ENCODE measurements around the gene RELT.
"Not testable (repeated sequence)": the region's sequence is repeated elsewhere in the genome, so short reads cannot be mapped to it uniquely, and the experiment has no call there.

Gene RELT

DNA sequence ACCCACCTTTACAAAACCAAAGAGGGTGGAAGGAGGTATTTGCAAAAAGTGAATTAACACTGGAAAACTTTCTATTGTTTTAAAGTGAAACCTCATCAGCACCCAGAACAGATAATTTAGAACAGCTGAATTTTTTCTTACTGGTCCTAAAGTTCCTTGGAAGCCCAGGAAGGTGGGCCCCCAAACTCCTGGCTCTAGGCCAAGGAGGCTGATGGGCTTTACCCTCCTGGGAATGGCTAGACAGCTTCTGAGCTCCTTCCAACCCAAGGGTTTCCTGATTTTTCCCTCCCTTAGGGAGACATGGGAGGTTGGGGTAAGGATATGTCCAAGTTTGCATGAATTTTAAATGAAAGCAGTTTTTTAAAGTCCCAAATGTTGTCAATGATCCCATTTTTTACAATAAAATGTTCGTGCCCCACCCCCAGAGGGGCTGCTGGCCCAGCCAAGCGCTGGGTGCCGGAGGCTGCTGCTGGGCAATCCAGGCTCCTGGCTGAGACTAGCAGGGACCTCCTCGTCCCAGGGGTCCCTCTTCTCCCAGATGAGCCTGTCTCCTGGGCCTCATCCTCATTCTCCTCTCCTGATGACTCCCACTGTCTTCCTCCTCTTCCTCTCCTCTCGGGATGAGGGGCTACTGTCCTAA lies 28.4 kb downstream of the RELT start:
- DNase-seq = no peak

DNA sequence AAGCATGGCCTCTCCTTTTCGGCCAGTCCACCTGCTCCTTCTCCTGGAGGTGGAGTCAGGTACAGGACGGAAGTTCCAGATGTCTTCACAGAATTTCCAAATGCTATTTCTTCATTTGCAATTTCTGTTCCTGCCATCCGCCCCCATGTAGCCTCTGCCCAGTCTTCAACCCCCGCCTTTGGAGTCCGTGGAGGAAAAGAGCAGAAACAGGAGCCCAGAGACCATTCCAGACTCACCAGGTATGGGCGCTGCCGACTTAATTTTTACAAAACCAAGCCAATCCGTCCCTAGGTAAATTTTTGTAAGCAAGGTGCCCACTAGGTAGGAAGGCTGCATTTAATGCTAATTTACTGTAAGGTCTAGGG lies 28.9 kb downstream of the RELT start:
- no peak for DNase-seq

DNA sequence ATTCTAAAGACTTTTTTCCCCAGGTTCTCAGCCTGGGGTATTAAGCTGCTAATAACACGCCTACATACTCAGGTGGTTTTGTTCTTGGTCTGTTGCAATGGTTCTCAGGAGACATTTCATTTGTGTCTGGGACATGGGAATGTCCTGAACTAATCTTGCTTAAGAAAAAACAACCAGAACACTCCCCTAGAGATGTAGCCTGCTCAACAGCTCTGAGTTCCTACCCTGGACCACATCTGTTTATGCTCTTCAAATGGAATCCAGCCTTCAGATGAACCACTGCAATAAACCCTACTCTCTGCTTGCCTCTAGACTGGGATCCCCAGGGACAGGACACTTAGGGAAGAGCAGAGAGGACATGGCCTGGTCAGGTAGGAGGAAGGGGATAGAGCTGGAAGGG lies 29.9 kb downstream of the RELT start:
- DNase-seq = no peak

DNA sequence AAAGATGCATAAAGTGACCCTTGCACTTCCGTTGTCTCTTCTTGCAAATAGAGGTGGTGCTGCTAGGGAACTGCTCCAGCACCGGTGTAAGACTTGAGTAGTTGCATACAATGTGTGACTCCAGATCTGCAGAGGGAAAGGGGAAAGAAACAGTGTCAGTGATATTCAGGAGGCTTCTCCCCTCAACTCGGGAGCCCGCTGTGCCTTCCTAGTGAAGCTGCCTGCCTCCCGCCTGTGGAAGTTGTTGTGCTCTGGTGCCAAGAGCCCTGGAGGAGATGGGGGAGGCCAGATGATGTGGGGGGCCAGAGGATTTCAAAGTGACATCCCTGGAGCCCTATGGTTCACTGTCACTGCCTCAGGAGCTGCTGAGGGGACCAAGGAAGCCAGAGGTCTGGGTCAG lies 30.4 kb downstream of the RELT start:
- DNase-seq = no peak

DNA sequence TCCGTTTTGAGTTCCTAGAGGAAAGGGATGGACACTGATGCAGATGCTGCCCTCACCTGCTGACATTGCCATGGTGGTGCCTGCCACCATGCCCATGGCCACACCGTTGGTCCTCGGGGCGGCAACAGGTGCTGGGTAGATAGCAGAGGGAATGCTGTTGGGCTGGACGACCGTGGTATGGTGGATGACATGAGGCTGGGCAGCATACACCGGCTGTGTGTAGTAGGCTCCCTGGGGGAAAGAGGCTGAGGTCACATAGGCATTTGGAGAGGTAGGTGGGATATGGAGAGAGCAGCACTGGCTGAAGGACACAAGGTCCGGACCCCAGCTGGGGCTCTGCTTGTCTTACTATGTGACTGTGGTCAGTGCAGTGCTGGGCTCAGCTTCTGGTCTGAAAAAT lies 33.2 kb downstream of the RELT start:
- DNase-seq = no peak

DNA sequence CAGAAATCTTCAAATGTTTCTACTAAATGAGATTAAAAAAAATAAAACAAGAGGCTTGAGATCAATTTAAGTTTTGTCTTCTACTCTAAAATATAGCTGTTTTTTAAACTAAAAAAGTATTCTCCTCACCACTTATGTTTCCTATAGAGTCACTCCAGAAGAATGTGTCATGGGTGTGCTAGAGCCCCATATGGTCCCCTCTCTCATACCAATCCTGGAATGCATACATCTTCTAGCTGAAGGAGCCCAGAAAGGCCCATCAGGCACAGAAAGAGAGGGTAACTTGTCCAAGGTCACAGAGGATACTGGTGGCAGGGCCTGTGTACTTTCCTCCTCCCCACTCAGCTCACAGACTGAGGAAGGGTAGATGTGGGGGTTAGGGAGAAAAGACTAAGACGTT lies 34.4 kb downstream of the RELT start:
- DNase-seq = no peak

DNA sequence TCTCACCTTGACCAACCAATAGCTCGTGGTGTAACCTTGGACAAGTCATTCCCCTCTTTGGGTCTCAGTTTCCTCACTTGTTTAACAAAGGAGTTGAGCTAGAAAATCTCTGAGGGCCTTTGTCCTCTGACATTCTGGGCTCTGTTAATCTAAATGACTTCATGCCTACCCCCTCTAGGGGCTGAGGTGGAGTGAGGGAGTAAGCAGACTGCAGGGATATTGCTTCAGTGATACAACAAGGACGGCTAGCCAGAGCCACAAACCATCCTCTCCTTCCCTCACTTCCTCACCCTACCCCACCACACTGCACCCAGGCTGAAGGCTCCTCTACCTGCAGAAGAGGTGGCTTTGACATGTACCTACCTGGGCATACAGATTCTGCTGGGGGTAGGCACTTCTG lies 34.8 kb downstream of the RELT start:
- no peak for DNase-seq

DNA sequence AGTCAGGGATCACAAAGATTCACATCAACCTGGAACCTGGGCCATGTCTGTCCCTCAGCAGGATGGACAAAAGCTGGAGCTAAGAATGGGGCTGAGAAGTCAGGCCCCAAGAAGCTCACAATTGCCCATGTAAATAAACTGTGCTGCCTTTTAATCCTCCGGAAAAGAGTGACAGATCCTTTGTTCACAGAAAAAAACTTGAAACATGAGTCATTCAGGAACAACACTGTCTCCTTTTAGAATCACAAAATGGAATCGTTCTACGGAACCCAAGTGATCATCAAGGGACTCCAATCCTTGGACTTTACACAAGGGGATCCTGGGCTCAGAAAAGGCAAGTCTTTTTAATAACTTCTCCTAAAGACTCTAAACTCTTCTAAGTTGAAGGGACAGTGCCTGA lies 36.1 kb downstream of the RELT start:
- DNase-seq = no peak

DNA sequence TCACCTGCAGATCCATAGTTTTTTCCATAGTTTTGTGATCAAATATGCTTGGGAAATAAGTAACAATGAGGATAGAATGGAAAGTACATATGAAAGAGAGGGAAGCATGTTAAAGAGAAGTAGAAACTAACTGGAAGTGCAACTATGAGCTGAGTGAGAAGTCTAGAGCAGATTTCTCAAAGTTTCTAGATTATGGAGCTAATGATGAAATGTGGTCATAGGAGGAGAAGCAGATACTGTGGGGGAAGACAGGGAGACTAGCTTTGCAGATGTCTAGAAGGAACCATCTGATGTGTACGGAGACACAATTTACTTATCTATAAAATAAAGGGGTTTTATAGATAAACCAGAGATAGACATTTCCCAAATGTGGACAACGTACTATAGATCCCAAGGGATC lies 37.1 kb downstream of the RELT start:
- DNase-seq = no peak

DNA sequence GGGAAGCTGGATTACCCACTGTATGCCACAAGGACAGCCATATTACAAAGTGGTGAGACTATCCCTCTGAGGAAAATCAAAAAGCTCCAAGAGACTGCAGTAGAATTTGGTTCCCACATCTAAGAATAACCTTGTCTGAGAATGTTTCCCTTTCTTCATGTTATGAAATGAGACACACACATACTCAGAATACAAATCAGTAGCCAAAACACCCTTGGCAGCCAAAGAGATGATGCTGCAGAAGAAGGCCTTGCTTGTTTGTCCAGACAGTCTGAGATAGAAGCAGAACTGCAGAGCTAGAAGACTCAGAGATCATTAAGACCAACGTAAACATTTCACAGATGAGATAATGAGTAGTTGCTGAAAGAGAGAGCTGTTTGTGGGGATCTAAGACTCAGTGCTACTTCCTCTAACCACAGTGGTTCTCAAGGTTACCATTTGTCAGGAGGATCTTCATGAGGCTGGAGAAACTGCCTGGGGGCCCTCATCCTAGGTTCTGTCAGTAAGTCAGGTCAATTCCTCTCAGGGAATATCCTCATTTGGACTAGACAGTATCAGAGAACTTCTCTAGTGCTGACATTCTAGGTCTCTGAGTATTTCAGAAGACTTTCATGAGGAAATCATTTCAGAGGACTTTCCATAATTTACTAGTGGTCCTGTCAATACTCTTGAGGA lies 38.9 kb downstream of the RELT start:
- DNase-seq = no peak

DNA sequence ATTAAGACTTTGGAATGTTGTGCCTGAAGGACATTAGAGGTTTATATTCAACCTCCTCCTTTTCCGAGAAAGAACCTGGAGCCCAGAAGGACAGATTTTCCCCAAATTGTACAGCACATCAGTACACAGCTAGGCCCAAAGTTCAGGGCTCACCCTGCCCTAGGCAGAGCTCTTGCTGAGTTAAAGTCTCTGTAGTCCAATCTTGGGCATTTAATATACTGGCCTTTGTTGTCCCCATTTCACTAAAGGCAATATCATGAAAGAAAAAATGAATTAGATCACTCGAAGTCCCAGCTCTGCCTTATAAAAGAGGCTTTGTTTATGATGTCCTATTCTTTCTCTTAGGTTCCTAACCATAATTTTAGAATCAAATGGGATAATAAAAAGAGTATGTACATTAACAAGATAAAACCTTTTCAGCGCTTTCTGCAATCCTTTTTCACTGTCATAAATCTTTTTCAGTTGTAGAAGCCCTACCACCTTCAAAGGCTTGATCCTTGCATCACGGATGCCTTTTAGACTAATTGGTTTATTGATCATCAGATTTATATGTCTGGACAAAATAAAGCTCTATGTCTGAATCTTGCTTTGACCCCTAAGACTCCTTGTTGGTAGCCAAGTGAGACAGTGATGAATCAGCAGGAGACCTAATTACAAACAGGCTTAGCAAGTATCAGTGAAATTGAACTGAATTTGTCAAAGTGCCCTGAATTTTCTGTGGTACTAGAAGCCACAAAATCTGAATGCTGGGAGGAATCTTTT lies 39.8 kb downstream of the RELT start:
- DNase-seq = no peak

DNA sequence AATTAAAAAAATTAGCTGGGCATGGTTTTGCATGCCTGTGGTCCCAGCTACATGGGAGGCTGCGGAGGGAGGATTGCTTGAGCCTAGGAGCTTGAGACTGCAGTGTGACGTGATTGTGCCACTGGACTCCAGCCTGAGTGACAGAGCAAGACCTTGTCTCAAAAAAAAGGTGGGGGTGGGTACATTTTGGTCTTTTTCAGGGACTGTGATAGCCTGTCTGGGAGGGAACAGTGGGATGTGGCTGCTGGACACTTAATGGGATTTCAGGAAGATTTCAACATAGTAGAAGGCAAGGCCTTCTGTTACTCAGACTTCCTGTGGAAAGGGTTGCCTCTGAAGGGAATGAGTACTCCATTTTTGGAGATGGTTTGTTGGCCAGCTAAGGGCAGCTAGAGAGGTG lies 40.6 kb downstream of the RELT start:
- DNase-seq = no peak

DNA sequence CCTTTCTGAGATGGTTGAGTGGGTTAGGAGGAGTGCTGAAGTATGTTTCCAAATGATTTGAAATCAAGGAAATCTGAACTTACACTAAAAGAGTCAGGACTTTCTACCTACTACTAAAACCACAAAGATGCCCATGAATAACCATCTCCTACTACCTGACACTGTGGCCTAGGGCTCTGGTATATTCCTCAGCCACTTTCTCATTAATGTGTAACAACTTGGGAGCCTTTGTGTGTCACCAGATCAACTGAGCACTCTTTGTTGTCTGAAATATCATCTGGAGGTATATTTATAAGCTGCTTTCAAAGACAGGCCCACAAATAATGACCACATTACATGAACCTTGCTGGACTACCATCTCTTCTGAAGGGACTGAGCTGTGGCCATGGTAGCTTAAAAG lies 43.9 kb downstream of the RELT start:
- no peak for DNase-seq

DNA sequence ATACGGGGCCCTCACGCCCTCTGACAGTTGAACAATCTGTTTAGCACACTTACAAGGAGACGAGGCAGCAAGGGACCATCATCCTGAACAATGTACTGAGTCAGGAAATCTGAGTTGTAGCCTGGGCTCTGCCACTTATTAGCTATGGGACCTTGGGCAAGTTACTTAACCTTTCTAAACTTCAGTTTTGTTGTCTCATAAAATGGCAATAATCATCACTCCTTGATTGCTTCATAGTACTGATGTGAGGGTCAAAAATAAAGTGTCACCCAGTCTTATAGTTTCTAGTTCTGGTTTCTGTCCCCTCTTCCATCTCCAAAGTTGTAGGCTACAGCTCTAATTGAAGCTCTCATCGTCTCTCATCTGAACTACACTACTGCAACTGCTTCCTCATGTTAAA lies 46.7 kb downstream of the RELT start:
- DNase-seq = no peak

DNA sequence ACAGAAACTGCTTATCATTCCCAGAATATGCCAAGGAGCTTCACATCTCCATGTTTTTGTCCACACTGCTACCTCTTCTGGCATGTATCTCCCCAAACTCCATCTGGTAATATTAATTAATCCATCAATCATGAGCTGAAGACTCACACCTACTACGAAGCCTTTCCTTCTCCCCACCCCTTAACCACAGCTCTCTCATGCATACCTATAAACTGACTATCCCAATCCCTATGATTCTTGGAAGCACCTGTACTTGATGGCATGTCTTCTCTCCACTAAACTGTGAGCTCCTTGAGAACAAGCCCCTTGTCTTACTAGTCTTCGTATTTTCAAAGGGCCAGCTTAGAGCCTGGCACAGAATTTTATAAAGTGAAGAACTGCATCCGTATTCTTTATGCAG lies 47.3 kb downstream of the RELT start:
- no peak for DNase-seq

DNA sequence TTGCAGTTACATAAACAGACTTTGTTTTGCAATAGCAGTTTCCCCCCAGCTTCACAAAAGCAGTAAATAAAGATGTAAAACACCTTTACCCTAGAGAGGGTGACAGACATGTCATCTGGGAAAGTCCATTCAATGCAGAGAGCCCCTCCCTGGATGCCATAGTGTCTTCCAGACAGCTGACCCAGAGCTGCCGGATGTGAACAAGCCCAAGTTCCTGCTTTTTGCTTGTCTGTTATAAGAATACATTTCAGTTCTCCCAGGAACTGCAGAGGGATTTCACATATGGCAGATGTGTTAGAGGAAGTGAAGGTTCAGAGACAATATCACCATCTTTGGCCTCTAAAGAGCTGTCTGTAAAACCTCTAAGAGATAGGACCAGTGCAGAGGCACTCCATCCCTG lies 48.9 kb downstream of the RELT start:
- no peak for DNase-seq

DNA sequence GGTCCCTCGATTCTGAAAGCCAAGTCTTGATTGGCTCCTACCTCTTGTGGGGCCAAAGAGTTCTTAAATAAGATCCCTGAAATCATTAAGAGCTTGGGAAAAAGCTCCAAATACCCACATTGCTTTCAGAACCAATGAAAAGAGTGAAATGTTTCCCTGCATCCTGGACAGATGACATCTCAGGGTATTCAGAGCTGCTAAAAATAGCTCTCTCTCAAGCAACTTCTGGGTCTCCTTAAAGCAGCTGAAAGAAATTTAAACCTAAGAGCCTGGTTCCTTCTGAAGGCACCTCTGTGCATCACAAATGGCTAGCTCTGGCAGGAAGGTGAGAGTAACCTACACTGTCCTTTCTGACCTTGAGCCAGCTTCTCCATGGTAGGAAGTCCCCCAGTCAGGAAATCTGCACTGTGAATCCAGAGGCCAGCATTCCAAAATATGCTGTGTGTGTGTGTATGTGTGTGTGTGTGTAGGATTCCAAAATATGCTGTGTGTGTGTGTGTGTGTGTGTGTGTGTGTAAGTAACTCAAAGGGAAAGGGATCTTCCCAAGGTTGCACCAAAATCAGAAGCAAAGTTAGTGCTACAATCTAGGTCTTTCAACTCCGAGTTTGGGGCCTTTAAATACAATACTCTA lies 50.1 kb downstream of the RELT start:
- no peak for DNase-seq

DNA sequence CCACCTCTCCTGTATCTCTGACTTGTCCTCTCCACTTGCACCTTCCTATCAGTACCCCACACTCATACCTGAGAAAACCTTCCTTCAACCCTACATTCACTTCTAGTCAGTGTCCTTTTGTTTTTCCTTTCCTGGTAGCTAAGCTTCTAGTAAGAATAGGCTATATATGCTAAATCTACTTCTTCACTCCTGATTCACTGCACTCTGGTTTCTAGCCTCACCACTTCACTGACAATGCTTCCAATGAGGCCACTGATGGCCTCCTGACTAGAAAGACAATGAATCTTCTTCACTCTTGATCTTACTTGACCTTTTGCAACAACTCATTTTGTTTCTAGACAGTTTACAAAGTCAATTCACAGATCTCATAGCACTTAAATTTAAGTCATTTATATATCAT lies 52.0 kb downstream of the RELT start:
- no peak for DNase-seq

DNA sequence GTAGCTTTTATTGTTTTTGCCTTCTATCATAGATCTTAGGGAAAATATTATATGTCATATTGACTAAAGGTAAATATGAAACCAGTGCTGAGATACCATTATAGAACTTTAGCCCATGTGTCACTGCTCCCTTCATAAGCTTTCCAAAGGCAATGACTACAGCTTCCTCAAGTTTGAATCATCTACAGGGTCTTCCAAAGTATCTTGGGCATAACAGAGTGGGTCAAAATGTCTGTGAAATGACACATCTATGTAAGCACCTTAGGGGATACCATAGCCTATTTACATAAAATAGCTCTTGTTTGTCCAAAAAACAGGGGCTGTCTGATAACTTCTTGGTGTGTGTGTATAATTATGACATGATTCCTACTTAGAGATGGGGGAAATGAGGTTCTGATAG lies 52.5 kb downstream of the RELT start:
- no peak for DNase-seq

DNA sequence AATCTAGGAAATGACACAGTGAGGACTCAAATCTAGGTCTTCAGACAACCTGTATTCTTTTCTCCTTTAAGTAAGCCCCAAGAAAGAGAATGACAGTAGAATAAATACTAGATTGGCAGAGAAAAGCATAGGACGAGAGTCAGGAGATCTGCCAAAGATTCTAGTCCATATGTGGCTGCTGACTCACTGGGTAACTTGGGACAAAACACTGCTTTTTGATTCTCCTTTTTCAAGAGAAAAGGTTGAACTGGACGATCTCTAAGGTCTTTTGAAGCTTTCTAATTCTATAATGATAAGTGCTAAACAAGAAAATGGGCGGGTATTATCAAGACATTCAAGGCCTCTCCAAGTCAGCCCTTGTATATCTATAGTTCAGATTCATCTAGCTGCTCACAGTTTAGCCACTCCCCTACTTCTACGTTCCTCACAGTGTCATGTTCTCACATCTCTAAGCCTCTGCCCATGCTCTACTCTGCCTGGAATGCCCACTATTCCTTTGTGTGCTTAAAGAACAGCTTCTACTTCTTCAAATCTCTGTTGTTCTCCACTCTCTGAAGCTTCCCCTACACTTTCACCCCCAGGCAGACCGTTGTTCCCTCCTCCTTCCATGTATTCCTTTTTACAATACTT lies 53.0 kb downstream of the RELT start:
- DNase-seq = no peak

DNA sequence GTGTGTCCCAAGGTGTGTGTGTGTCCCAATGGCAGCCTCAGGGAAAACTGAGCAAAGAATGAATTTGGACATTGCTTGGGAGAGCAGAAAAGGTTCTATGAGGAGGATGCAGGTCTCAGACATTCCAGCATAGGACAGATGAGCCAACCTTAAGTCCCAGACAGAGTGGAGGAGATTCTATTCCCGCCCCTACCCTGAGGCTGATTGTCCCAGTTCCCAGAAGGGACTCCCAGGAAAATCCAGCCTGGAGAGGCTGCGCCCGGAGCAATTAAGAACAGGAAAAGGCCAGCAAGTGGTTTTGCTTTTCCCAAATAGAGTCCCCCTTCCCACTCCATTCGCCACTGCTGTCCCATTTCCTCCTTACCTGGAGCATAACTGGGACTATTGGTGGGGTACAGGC lies 54.1 kb downstream of the RELT start:
- DNase-seq = no peak

DNA sequence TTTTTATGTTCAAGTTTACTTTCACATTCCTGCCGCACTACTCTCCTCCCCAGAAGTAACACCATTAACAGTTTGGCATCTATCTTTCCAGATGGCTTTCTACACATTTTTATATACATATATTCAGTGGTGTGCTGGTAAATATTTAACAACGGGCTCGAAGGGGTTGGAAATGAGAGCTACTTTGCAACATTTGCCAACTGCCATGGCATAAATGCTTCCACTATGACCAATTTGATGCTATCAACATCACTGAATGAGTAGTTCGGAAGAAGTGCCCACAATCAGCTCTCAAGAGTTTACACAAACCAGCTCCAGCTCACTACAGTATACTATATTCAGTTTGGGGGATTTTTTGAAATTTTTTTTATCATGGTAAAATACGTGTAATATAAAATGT lies 55.2 kb downstream of the RELT start:
- no peak for DNase-seq

DNA sequence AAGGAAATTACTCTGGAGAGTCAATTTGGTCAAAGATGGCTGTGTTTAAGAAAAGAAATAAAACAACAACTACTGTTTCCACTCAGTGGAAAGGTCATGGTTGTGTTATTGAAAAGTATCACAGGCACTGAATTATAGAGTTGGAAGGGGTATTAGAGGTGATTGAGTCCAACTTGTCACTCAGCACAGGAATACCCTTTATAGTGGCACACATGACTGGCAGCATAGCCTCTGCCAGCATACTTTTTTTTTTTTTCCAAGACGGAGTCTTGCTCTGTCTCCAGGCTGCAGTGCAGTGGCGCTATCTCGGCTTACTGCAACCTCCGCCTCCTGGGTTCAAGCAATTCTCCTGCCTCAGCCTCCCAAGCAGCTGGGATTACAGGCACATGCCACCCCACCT lies 60.7 kb downstream of the RELT start:
- not testable (repeated sequence) for DNase-seq

All from NCI-H510A (cell line).